GM12874 (cell line): Measurements from ENCODE around the gene PIH1D1.

ENCODE experiments used
- CTCF ChIP-seq: IDR thresholded peaks from 2 replicates; pipeline ENCODE4 v1.5.1; 2011; ENCODE audit warnings: low read depth, mild to moderate bottlenecking, control low read depth, low read length, moderate library complexity; ENCODE audit not compliant: insufficient read depth

The PIH1D1 gene

GRCh38 chr19:49428547-49429451 is 22.8 kb downstream of the PIH1D1 start:
- no peak for TF ChIP-seq CTCF

- TF ChIP-seq CTCF, result no peak
Measured at GRCh38 chr19:49427855-49428546, 23.6 kb downstream of the PIH1D1 start.

- no peak for TF ChIP-seq CTCF
Measured at GRCh38 chr19:49427339-49427738, 24.3 kb downstream of the PIH1D1 start.

- no peak for TF ChIP-seq CTCF
Measured at GRCh38 chr19:49425922-49426592, 25.6 kb downstream of the PIH1D1 start.

- no peak for TF ChIP-seq CTCF
Measured at GRCh38 chr19:49425178-49425577, 26.4 kb downstream of the PIH1D1 start, which contains the start of gene GFY. Gene GFY (plus strand): TSS chr19:49425388. CDS start chr19:49426431, 1,043 bp downstream.

- TF ChIP-seq CTCF, result no peak
Measured at GRCh38 chr19:49423985-49424303, 27.7 kb downstream of the PIH1D1 start.
